SK-N-SH treated with all-trans-retinoic acid at 6 μM for 48 hours (cell line): ENCODE data around the gene SCGB1C1.

Experiments used
- ARNTL ChIP-seq: fragments of 450-650 bp; formaldehyde crosslinking; IDR thresholded peaks from 2 replicates; pipeline ENCODE4 v1.5.0; 2020; ENCODE audit warnings: low read depth, mild to moderate bottlenecking, moderate library complexity, borderline replicate concordance
- CSDC2 ChIP-seq: fragments of 250-450 bp; sonication (Bioruptor Pico); IDR thresholded peaks from 2 replicates; pipeline ENCODE4 v1.5.0; 2020; ENCODE audit warnings: mild to moderate bottlenecking, moderate library complexity
- RARB ChIP-seq: fragments of 250-450 bp; sonication (Bioruptor Pico); IDR thresholded peaks from 2 replicates; pipeline ENCODE4 v1.8.0; 2021; ENCODE audit warnings: mild to moderate bottlenecking, moderate library complexity
- TCF4 ChIP-seq: fragments of 250-450 bp; sonication (Bioruptor Pico); IDR thresholded peaks from 2 replicates; pipeline ENCODE4 v1.8.0; 2021; ENCODE audit warnings: mild to moderate bottlenecking, moderate library complexity, borderline replicate concordance

- TF ChIP-seq CSDC2 (CRISPR knock-in tag) (no peak), ARNTL (CRISPR knock-in tag) (no peak), TCF4 (CRISPR knock-in tag) (no peak), RARB (CRISPR knock-in tag) (no peak)
Observed at GRCh38 chr11:232783-233565, 40.1 kb downstream of the SCGB1C1 start.
